Measurements from ENCODE around the gene IZUMO3. TPM values are rescaled to one million over a fixed set of nuclear protein-coding genes. Genes with fewer than 3 reads are reported as not detected.
"Not testable (repeated sequence)": the region's sequence is repeated elsewhere in the genome, so short reads cannot be mapped to it uniquely, and the experiment has no call there.

IZUMO3 gene
- total RNA-seq, 1 donor from 2014 or later, result not detected

DNA sequence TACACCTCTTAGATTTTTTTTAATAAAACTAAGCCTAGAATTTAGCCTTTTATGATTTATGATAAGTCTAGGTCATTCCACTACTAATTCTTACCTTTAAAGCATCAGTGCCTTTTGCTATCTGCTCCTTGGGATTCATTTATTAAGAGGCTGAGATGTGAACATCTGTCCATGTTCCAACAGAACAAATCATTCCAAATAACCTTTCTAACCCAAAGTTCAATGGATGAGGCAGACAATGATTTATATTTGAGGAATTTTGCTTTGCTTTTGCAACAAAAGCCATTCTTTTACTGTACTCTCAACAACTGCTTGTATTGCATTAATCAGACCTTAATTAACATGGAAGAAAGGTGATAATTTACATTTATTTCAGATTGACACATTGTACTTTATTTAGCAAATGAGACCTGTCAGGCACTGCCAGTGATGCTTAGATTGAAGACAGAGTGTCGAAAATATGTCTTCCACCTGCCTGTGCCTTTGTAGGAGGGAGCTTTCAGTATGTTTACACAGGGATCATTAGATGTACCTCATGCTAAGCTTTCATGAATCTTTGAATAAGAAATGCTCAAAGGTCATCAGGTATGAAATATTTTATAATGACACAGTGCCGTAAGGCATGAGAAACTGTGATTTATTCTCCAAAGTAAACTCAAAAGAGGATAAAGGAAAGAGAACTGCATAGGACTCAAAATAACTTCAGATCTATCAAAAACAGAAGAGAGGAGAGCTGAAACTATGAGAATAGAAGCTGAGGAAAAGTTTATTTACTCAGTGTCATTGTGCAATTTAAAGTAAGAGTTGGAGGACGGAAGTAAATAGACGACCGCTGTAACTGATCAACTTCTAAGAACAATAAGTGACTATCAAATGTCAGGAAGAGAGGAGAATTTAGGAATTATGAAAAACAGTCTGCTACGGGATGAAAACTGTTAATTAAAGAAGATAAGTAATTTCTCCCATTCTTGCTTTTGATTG, 36.7 kb upstream of the IZUMO3 start:
- Mint-ChIP-seq H3K4me1 (ENCODE audit: low read depth) (no peaks in the 10 kb centered on the region), H3K27ac (ENCODE audit: unreplicated experiment) (no peak overlapping the region), H3K4me3 (ENCODE audit: unreplicated experiment) (no peak overlapping the region), H3K27me3 (ENCODE audit: low read depth) (no peaks in the 10 kb centered on the region), H3K9me3 (ENCODE audit: low read depth) (peaks cover 31% of the 10 kb centered on the region), H3K36me3 (ENCODE audit: low read depth) (no peaks in the 10 kb centered on the region)
- no peak for DNase-seq (ENCODE audit: low spot score)
- TF ChIP-seq, protein P1, sequence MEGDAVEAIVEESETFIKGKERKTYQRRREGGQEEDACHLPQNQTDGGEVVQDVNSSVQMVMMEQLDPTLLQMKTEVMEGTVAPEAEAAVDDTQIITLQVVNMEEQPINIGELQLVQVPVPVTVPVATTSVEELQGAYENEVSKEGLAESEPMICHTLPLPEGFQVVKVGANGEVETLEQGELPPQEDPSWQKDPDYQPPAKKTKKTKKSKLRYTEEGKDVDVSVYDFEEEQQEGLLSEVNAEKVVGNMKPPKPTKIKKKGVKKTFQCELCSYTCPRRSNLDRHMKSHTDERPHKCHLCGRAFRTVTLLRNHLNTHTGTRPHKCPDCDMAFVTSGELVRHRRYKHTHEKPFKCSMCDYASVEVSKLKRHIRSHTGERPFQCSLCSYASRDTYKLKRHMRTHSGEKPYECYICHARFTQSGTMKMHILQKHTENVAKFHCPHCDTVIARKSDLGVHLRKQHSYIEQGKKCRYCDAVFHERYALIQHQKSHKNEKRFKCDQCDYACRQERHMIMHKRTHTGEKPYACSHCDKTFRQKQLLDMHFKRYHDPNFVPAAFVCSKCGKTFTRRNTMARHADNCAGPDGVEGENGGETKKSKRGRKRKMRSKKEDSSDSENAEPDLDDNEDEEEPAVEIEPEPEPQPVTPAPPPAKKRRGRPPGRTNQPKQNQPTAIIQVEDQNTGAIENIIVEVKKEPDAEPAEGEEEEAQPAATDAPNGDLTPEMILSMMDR (IDR thresholded peaks at IDR 0.05), result no peak

DNA sequence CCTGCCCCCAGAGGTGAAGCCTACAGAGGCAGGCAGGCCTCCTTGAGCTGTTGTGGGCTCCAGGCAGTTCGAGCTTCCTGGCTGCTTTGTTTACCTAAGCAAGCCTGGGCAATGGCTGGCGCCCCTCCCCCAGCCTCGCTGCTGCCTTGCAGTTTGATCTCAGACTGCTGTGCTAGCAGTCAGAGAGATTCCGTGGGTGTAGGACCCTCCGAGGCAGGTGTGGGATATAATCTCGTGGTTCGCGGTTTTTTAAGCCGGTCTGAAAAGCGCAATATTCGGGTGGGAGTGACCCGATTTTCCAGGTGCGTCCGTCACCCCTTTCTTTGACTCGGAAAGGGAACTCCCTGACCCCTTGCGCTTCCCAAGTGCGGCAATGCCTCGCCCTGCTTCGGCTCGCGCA, 34.3 kb upstream of the IZUMO3 start:
- DNase-seq (ENCODE audit: low spot score); H3K4me1 Mint-ChIP-seq (ENCODE audit: low read depth); H3K36me3 Mint-ChIP-seq (ENCODE audit: low read depth); H3K27ac Mint-ChIP-seq (ENCODE audit: unreplicated experiment); H3K9me3 Mint-ChIP-seq (ENCODE audit: low read depth); H3K27me3 Mint-ChIP-seq (ENCODE audit: low read depth); H3K4me3 Mint-ChIP-seq (ENCODE audit: unreplicated experiment): not testable (repeated sequence)

DNA sequence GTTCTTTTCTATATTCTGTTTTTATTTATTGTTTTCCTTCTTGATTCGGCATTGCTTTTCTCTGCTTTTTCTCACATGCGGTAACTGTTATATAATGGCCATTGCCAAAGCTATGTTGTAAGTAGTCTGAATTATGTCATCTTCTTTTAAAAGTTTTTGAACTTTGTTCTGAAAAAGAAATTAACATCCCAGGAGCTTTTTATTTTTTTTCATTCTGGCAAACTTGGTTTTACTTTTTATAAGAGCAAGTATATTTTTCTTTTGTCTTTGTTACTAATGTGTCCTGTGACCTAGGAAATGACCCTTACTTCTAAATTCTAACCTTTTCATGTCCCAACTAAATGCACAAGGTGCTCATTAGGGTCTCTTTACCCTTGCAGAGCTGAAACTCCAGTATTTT, 26.7 kb upstream of the IZUMO3 start:
- H3K4me1 Mint-ChIP-seq (ENCODE audit: low read depth), result no peaks in the 10 kb centered on the region
- H3K36me3 Mint-ChIP-seq (ENCODE audit: low read depth), result no peaks in the 10 kb centered on the region
- no peak overlapping the region for H3K27ac Mint-ChIP-seq (ENCODE audit: unreplicated experiment)
- H3K4me3 Mint-ChIP-seq (ENCODE audit: unreplicated experiment), result no peak overlapping the region
- DNase-seq (ENCODE audit: low spot score), result no peak
- TF ChIP-seq, protein P1 (IDR thresholded peaks at IDR 0.05), result no peak
- no peaks in the 10 kb centered on the region for H3K27me3 Mint-ChIP-seq (ENCODE audit: low read depth)
- no peaks in the 10 kb centered on the region for H3K9me3 Mint-ChIP-seq (ENCODE audit: low read depth)

DNA sequence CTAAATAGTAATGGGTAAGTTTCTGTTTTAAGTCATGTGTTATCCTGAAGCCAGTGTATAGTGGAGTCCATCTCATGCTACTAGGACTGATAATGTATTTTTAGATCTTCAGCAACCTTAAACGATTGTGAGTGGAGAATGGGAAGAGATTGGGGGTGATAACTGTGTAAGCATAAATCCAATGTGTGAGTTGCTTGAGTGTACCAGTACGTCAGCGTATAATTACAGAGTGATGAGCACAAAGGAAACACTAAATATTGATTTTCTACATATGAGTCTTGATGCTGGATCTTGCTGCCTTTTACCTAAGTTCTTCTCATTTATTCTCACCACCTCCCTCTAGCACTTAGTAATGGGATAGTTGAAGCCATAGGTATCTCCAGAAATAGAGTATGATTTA, 16.3 kb upstream of the IZUMO3 start:
- no peaks in the 10 kb centered on the region for H3K36me3 Mint-ChIP-seq (ENCODE audit: low read depth)
- no peak overlapping the region for H3K27ac Mint-ChIP-seq (ENCODE audit: unreplicated experiment)
- H3K27me3 Mint-ChIP-seq (ENCODE audit: low read depth), result no peaks in the 10 kb centered on the region
- no peak for DNase-seq (ENCODE audit: low spot score)
- TF ChIP-seq, protein P1 (IDR thresholded peaks at IDR 0.05), result no peak
- no peak overlapping the region for H3K4me3 Mint-ChIP-seq (ENCODE audit: unreplicated experiment)
- no peaks in the 10 kb centered on the region for H3K4me1 Mint-ChIP-seq (ENCODE audit: low read depth)
- no peaks in the 10 kb centered on the region for H3K9me3 Mint-ChIP-seq (ENCODE audit: low read depth)

DNA sequence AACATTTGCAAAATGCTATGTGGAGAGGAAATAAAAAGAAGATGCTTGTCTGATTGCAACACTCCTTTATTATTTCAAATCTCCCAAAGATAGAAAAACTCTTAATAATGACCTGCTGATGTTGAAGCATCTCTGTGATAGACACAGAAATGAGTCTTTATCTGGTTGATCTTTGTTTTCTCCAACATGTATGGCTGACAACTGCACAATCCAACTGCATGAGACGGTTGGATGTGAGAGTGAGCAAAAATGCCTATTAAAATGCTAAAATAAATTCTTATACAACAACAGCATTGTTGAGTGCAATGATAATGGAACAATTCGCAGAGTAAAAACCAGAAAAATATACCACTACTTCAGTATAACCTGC, 7.5 kb upstream of the IZUMO3 start:
- TF ChIP-seq, protein P1 (IDR thresholded peaks at IDR 0.05), result no peak
- no peak overlapping the region for H3K4me3 Mint-ChIP-seq (ENCODE audit: unreplicated experiment)
- DNase-seq (ENCODE audit: low spot score), result no peak
- no peaks in the 10 kb centered on the region for H3K9me3 Mint-ChIP-seq (ENCODE audit: low read depth)
- H3K27me3 Mint-ChIP-seq (ENCODE audit: low read depth), result no peaks in the 10 kb centered on the region
- no peak overlapping the region for H3K27ac Mint-ChIP-seq (ENCODE audit: unreplicated experiment)
- no peaks in the 10 kb centered on the region for H3K4me1 Mint-ChIP-seq (ENCODE audit: low read depth)
- H3K36me3 Mint-ChIP-seq (ENCODE audit: low read depth), result no peaks in the 10 kb centered on the region

Measured in chondrocyte (in vitro differentiated cells).